ENCODE measurements around the gene SCNM1.
"Not testable (repeated sequence)": the region's sequence is repeated elsewhere in the genome, so short reads cannot be mapped to it uniquely, and the experiment has no call there.

Gene SCNM1

GRCh38 chr1:151147132-151147503, 18.8 kb upstream of the SCNM1 start:
- DNase-seq, result no peak

GRCh38 chr1:151147665-151148064, 18.3 kb upstream of the SCNM1 start:
- no peak for DNase-seq

GRCh38 chr1:151156515-151156819, 9.5 kb upstream of the SCNM1 start, which contains the start of gene TNFAIP8L2:
TSS of gene TNFAIP8L2 (plus strand) at chr1:151156649. CDS start at chr1:151158698, 2,049 bp downstream.
- no peak for DNase-seq

GRCh38 chr1:151157067-151157531, 8.8 kb upstream of the SCNM1 start:
- no peak for DNase-seq

GRCh38 chr1:151158326-151158725, 7.6 kb upstream of the SCNM1 start:
- no peak for DNase-seq

- no peak for DNase-seq
These were observed 7.1 kb upstream of the SCNM1 start for GRCh38 chr1:151158751-151159251.

- DNase-seq, result no peak
These were observed 6.6 kb upstream of the SCNM1 start for GRCh38 chr1:151159373-151159772.

GRCh38 chr1:151164732-151165280, 1.1 kb upstream of the SCNM1 start:
- DNase-seq, result no peak

- DNase-seq, result peak; percentile 79
These were observed 635 bp upstream of the SCNM1 start for GRCh38 chr1:151165281-151165737.

GRCh38 chr1:151166505-151166956, 587 bp downstream of the SCNM1 start:
- no peak for DNase-seq

GRCh38 chr1:151167116-151167515, 1.2 kb downstream of the SCNM1 start:
- no peak for DNase-seq

GRCh38 chr1:151171190-151171589, 5.2 kb downstream of the SCNM1 start:
- DNase-seq, result no peak

GRCh38 chr1:151175041-151175741, 9.2 kb downstream of the SCNM1 start:
- peak; percentile 54 for DNase-seq

- no peak for DNase-seq
These were observed 9.9 kb downstream of the SCNM1 start, which contains the start of gene TMOD4 for GRCh38 chr1:151175863-151176262. TSS of gene TMOD4 (minus strand) at chr1:151175981. CDS start at chr1:151174875, 1,106 bp downstream.

- DNase-seq, result no peak
These were observed 10.6 kb downstream of the SCNM1 start for GRCh38 chr1:151176514-151177045.

- DNase-seq, result no peak
These were observed 18.3 kb downstream of the SCNM1 start for GRCh38 chr1:151184211-151184610.

- DNase-seq, result peak; percentile 45
These were observed 21.3 kb downstream of the SCNM1 start for GRCh38 chr1:151187205-151187604.

- DNase-seq, result not testable (repeated sequence)
These were observed 22.7 kb downstream of the SCNM1 start for GRCh38 chr1:151188667-151189066.

GRCh38 chr1:151189637-151190445, 23.9 kb downstream of the SCNM1 start, which contains the start of gene VPS72:
TSS of gene VPS72 (minus strand) at chr1:151190197. CDS start at chr1:151190121, 76 bp downstream.
- DNase-seq, result peak; percentile 97

GRCh38 chr1:151192047-151192446, 26.1 kb downstream of the SCNM1 start:
- no peak for DNase-seq

- DNase-seq, result no peak
These were observed 27.4 kb downstream of the SCNM1 start for GRCh38 chr1:151193304-151193703.

- no peak for DNase-seq
These were observed 27.9 kb downstream of the SCNM1 start for GRCh38 chr1:151193856-151194255.
